ENCODE data around the gene TAB3.

Gene TAB3

GRCh38 chrX:30885136-30885535 is 3.9 kb downstream of the TAB3 start:
- H3K4me1 ChIP-seq (ENCODE audit: control insufficient read depth, insufficient read depth, low read length) = no peaks in the 10 kb centered on the region

GRCh38 chrX:30883138-30883537 is 5.9 kb downstream of the TAB3 start:
- Histone ChIP-seq H3K36me3 (ENCODE audit: insufficient read depth, low read length) (no peaks in the 10 kb centered on the region), H3K27me3 (ENCODE audit: control insufficient read depth, insufficient read depth, low read length) (no peaks in the 10 kb centered on the region), H3K4me2 (ENCODE audit: low read length) (no peak overlapping the region), H3K4me3 (ENCODE audit: low read length) (no peak overlapping the region), H3K9ac (ENCODE audit: low read depth, low read length) (no peak overlapping the region), H3K9me3 (replicated peaks; ENCODE audit: low read length) (no peaks in the 10 kb centered on the region), H3K4me1 (ENCODE audit: control insufficient read depth, insufficient read depth, low read length) (no peaks in the 10 kb centered on the region)

More at GRCh38 chrX:30885136-30885535, 3.9 kb downstream of the TAB3 start:
- Histone ChIP-seq H3K9me3 (replicated peaks; ENCODE audit: low read length) (no peaks in the 10 kb centered on the region), H3K4me3 (ENCODE audit: low read length) (no peak overlapping the region), H3K36me3 (ENCODE audit: insufficient read depth, low read length) (no peaks in the 10 kb centered on the region), H3K27me3 (ENCODE audit: control insufficient read depth, insufficient read depth, low read length) (no peaks in the 10 kb centered on the region), H3K9ac (ENCODE audit: low read depth, low read length) (no peak overlapping the region), H3K4me2 (ENCODE audit: low read length) (no peak overlapping the region)

GRCh38 chrX:30881797-30882196 is 7.3 kb downstream of the TAB3 start:
- Histone ChIP-seq H3K4me2 (ENCODE audit: low read length) (no peak overlapping the region), H3K9ac (ENCODE audit: low read depth, low read length) (no peak overlapping the region), H3K9me3 (replicated peaks; ENCODE audit: low read length) (no peaks in the 10 kb centered on the region), H3K4me1 (ENCODE audit: control insufficient read depth, insufficient read depth, low read length) (no peaks in the 10 kb centered on the region), H3K27me3 (ENCODE audit: control insufficient read depth, insufficient read depth, low read length) (no peaks in the 10 kb centered on the region), H3K36me3 (ENCODE audit: insufficient read depth, low read length) (no peaks in the 10 kb centered on the region), H3K4me3 (ENCODE audit: low read length) (no peak overlapping the region)

DNA sequence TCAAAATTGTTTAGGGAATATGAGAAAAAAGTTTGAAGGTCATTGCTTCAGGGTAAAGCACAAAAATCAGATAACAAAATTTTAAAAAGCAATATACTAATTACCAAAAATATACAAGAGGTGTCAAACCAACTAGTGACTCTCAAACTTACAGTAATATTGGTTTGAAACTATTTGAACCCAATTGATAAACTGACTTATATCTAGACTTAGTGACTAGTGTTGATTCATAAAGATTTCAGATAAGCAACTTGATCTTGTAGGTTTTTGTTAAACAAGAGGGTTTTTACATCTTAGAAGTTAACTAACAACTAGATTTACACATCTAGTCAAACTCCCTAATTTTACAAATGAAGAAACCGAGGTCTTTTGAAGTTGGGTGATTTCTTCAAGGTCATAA is 7.7 kb downstream of the TAB3 start:
- H3K36me3 ChIP-seq (ENCODE audit: insufficient read depth, low read length) = no peaks in the 10 kb centered on the region
- H3K27me3 ChIP-seq (ENCODE audit: control insufficient read depth, insufficient read depth, low read length) = no peaks in the 10 kb centered on the region
- no peak overlapping the region for H3K9ac ChIP-seq (ENCODE audit: low read depth, low read length)
- peaks cover 1% of the 10 kb centered on the region for H3K4me1 ChIP-seq (ENCODE audit: control insufficient read depth, insufficient read depth, low read length)
- no peak overlapping the region for H3K4me2 ChIP-seq (ENCODE audit: low read length)
- no peaks in the 10 kb centered on the region for H3K9me3 ChIP-seq (replicated peaks; ENCODE audit: low read length)
- no peak overlapping the region for H3K4me3 ChIP-seq (ENCODE audit: low read length)

- H3K4me1 ChIP-seq (ENCODE audit: control insufficient read depth, insufficient read depth, low read length) = peaks cover 7% of the 10 kb centered on the region
- H3K9ac ChIP-seq (ENCODE audit: low read depth, low read length) = no peak overlapping the region
- H3K4me3 ChIP-seq (ENCODE audit: low read length) = no peak overlapping the region
- H3K4me2 ChIP-seq (ENCODE audit: low read length) = no peak overlapping the region
- no peaks in the 10 kb centered on the region for H3K36me3 ChIP-seq (ENCODE audit: insufficient read depth, low read length)
- no peaks in the 10 kb centered on the region for H3K27me3 ChIP-seq (ENCODE audit: control insufficient read depth, insufficient read depth, low read length)
- no peaks in the 10 kb centered on the region for H3K9me3 ChIP-seq (replicated peaks; ENCODE audit: low read length)
These were observed 9.0 kb downstream of the TAB3 start for GRCh38 chrX:30880058-30880457.

GRCh38 chrX:30876367-30876766 is 12.7 kb downstream of the TAB3 start:
- no peak overlapping the region for H3K9ac ChIP-seq (ENCODE audit: low read depth, low read length)
- H3K27me3 ChIP-seq (ENCODE audit: control insufficient read depth, insufficient read depth, low read length) = no peaks in the 10 kb centered on the region
- no peaks in the 10 kb centered on the region for H3K36me3 ChIP-seq (ENCODE audit: insufficient read depth, low read length)

DNA sequence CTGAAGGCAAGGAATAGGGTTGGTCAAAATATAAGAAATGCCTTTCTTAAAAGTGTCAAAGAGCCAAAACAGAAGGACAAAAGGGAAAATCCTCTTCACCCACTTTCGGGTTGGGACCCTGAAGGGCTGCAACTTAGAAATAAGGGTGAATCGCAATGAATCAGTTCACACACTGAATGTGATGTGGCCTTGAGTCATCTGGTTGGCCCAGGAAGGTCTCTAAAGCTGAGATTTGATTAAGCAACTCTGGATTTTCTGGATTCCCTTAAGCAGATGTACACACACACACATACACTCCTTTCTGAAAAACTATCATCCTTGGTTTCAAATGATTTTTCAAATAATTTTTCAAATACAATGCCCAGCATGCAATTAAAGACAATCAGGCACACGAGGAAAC is 13.1 kb downstream of the TAB3 start:
- Histone ChIP-seq H3K36me3 (ENCODE audit: insufficient read depth, low read length) (no peaks in the 10 kb centered on the region), H3K27me3 (ENCODE audit: control insufficient read depth, insufficient read depth, low read length) (no peaks in the 10 kb centered on the region), H3K4me1 (ENCODE audit: control insufficient read depth, insufficient read depth, low read length) (peaks cover 14% of the 10 kb centered on the region), H3K4me2 (ENCODE audit: low read length) (peak overlapping the region; percentile 41), H3K9me3 (replicated peaks; ENCODE audit: low read length) (no peaks in the 10 kb centered on the region), H3K4me3 (ENCODE audit: low read length) (no peak overlapping the region), H3K9ac (ENCODE audit: low read depth, low read length) (no peak overlapping the region)

More at GRCh38 chrX:30876367-30876766, 12.7 kb downstream of the TAB3 start:
- no peak overlapping the region for H3K4me3 ChIP-seq (ENCODE audit: low read length)
- H3K4me2 ChIP-seq (ENCODE audit: low read length) = no peak overlapping the region
- no peaks in the 10 kb centered on the region for H3K9me3 ChIP-seq (replicated peaks; ENCODE audit: low read length)
- peaks cover 14% of the 10 kb centered on the region for H3K4me1 ChIP-seq (ENCODE audit: control insufficient read depth, insufficient read depth, low read length)

DNA sequence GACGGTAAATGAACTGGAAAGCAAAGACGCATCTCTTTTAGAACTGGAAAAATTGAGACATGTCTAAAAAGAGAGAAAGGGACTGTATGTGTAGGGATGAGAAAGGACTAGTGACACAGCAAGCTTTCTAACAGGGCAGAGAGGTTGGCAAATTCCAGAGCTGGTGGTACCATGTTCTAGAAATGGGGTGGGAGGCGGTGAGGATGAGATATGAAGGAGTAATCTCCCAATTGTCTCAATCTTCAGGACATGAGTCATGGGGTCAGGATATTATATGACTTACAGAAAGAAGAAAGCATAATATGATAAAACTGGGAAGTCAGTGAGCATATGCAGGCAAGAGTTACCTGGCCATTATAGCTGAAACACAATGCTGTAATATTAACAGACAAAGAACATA is 14.2 kb downstream of the TAB3 start:
- Histone ChIP-seq H3K9me3 (replicated peaks; ENCODE audit: low read length) (no peaks in the 10 kb centered on the region), H3K4me2 (ENCODE audit: low read length) (no peak overlapping the region), H3K4me3 (ENCODE audit: low read length) (no peak overlapping the region), H3K9ac (ENCODE audit: low read depth, low read length) (no peak overlapping the region), H3K27me3 (ENCODE audit: control insufficient read depth, insufficient read depth, low read length) (no peaks in the 10 kb centered on the region), H3K4me1 (ENCODE audit: control insufficient read depth, insufficient read depth, low read length) (peaks cover 14% of the 10 kb centered on the region), H3K36me3 (ENCODE audit: insufficient read depth, low read length) (no peaks in the 10 kb centered on the region)

DNA sequence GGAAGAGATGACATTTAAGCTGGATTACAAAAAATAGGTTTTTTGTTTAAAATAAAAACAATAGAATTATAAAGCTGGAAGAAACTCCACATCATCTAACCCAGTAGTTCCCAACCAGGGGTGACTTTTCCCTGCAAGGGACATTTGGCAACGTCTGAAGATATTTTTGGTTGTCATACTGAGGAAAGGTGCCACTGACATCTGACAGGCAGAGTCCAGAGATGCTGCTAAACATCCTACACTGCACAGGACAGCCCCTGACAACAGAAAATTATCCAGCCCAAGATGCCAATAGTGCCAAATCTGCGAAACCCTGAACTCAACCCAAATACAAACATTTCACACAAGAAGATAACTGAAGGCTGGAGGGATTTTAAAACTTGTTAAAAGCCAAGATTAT is 18.5 kb downstream of the TAB3 start:
- no peaks in the 10 kb centered on the region for H3K36me3 ChIP-seq (ENCODE audit: insufficient read depth, low read length)
- H3K9ac ChIP-seq (ENCODE audit: low read depth, low read length) = no peak overlapping the region
- no peaks in the 10 kb centered on the region for H3K9me3 ChIP-seq (replicated peaks; ENCODE audit: low read length)
- H3K4me3 ChIP-seq (ENCODE audit: low read length) = no peak overlapping the region
- no peak overlapping the region for H3K4me2 ChIP-seq (ENCODE audit: low read length)
- peaks cover 10% of the 10 kb centered on the region for H3K4me1 ChIP-seq (ENCODE audit: control insufficient read depth, insufficient read depth, low read length)
- no peaks in the 10 kb centered on the region for H3K27me3 ChIP-seq (ENCODE audit: control insufficient read depth, insufficient read depth, low read length)

GRCh38 chrX:30865612-30866011 is 23.4 kb downstream of the TAB3 start:
- Histone ChIP-seq H3K36me3 (ENCODE audit: insufficient read depth, low read length) (no peaks in the 10 kb centered on the region), H3K4me1 (ENCODE audit: control insufficient read depth, insufficient read depth, low read length) (no peaks in the 10 kb centered on the region), H3K4me3 (ENCODE audit: low read length) (no peak overlapping the region), H3K9me3 (replicated peaks; ENCODE audit: low read length) (no peaks in the 10 kb centered on the region), H3K9ac (ENCODE audit: low read depth, low read length) (no peak overlapping the region), H3K27me3 (ENCODE audit: control insufficient read depth, insufficient read depth, low read length) (no peaks in the 10 kb centered on the region), H3K4me2 (ENCODE audit: low read length) (no peak overlapping the region)

- Histone ChIP-seq H3K36me3 (ENCODE audit: insufficient read depth, low read length) (no peaks in the 10 kb centered on the region), H3K27me3 (ENCODE audit: control insufficient read depth, insufficient read depth, low read length) (no peaks in the 10 kb centered on the region), H3K4me2 (ENCODE audit: low read length) (no peak overlapping the region), H3K9me3 (replicated peaks; ENCODE audit: low read length) (no peaks in the 10 kb centered on the region), H3K4me1 (ENCODE audit: control insufficient read depth, insufficient read depth, low read length) (no peaks in the 10 kb centered on the region), H3K4me3 (ENCODE audit: low read length) (no peak overlapping the region), H3K9ac (ENCODE audit: low read depth, low read length) (no peak overlapping the region)
These were observed 24.0 kb downstream of the TAB3 start for GRCh38 chrX:30865015-30865414.

DNA sequence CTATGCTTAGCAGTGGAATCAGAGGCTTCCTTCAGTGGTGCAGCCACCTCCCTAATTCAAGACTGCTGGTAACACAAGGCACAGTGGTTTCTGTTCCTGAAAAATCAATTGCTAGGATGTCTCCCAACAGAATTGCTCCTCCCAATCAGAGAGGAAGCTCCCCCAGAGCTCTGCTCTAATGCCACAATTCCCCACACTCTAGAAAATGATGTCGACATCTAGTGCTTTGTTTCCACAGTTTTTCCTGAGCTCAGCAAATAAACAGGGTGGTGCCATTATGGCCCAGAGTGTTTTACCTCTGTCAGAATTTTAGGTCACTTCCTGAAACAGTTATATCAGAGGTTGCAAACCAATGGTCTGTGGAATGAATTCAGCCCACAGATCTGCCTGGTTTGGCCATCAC is 24.7 kb downstream of the TAB3 start:
- no peaks in the 10 kb centered on the region for H3K36me3 ChIP-seq (ENCODE audit: insufficient read depth, low read length)
- H3K4me1 ChIP-seq (ENCODE audit: control insufficient read depth, insufficient read depth, low read length) = no peaks in the 10 kb centered on the region
- H3K9me3 ChIP-seq (replicated peaks; ENCODE audit: low read length) = no peaks in the 10 kb centered on the region
- no peak overlapping the region for H3K4me3 ChIP-seq (ENCODE audit: low read length)
- no peak overlapping the region for H3K4me2 ChIP-seq (ENCODE audit: low read length)
- H3K9ac ChIP-seq (ENCODE audit: low read depth, low read length) = no peak overlapping the region
- H3K27me3 ChIP-seq (ENCODE audit: control insufficient read depth, insufficient read depth, low read length) = no peaks in the 10 kb centered on the region
